NCI-H1694 treated with DMSO at 0.1 percent for 48 hours (cell line): Measurements from ENCODE around the gene MAN1B1.

ENCODE experiments used
- DNase-seq: peaks from one replicate; lab custom pipeline; 2025; lab: John Stamatoyannopoulos, UW

The MAN1B1 gene

GRCh38 chr9:137086531-137087408 is at the start of gene MAN1B1:
MAN1B1 (plus strand) TSS chr9:137086985; CDS start chr9:137087000, 15 bp downstream.
- peak; percentile 93 for DNase-seq

GRCh38 chr9:137037035-137037434 is 49.8 kb upstream of the MAN1B1 start:
- no peak for DNase-seq

GRCh38 chr9:137037483-137037882 is 49.3 kb upstream of the MAN1B1 start:
- DNase-seq = no peak

- DNase-seq = no peak
These were observed 47.9 kb upstream of the MAN1B1 start for GRCh38 chr9:137038916-137039315.

GRCh38 chr9:137039611-137040366 is 47.0 kb upstream of the MAN1B1 start:
- no peak for DNase-seq

GRCh38 chr9:137040568-137040967 is 46.2 kb upstream of the MAN1B1 start:
- no peak for DNase-seq

- DNase-seq = no peak
These were observed 45.7 kb upstream of the MAN1B1 start for GRCh38 chr9:137041124-137041523.

GRCh38 chr9:137042751-137043727 is 43.7 kb upstream of the MAN1B1 start:
- DNase-seq = no peak

GRCh38 chr9:137044037-137044436 is 42.7 kb upstream of the MAN1B1 start:
- no peak for DNase-seq

GRCh38 chr9:137044502-137045177 is 42.1 kb upstream of the MAN1B1 start:
- DNase-seq = no peak

GRCh38 chr9:137045294-137046087 is 41.3 kb upstream of the MAN1B1 start:
- DNase-seq = peak; percentile 41

GRCh38 chr9:137046088-137046787 is 40.5 kb upstream of the MAN1B1 start, which contains the start of gene NPDC1:
NPDC1 (minus strand) TSS chr9:137046177; CDS start chr9:137045989, 188 bp downstream.
- peak; percentile 46 for DNase-seq

GRCh38 chr9:137048655-137049543 is 37.9 kb upstream of the MAN1B1 start:
- no peak for DNase-seq

GRCh38 chr9:137049544-137050449 is 37.0 kb upstream of the MAN1B1 start:
- DNase-seq = peak; percentile 50

GRCh38 chr9:137050570-137050969 is 36.2 kb upstream of the MAN1B1 start:
- no peak for DNase-seq

GRCh38 chr9:137051145-137051724 is 35.5 kb upstream of the MAN1B1 start:
- no peak for DNase-seq

GRCh38 chr9:137052293-137052692 is 34.5 kb upstream of the MAN1B1 start:
- no peak for DNase-seq
